DND-41 (cell line): ENCODE measurements around the gene POLRMT.

ENCODE experiments used
- CTCF ChIP-seq: IDR thresholded peaks from 2 replicates; pipeline ENCODE4 v1.5.1; 2012; ENCODE audit warnings: borderline replicate concordance, low read length, moderate library complexity, mild to moderate bottlenecking; ENCODE audit not compliant: poor library complexity, severe bottlenecking; ENCODE audit errors: extremely low read depth
- EZH2 ChIP-seq: IDR thresholded peaks from 3 replicates; pipeline ENCODE4 v1.6.1; 2012; ENCODE audit warnings: borderline replicate concordance, low read depth, mild to moderate bottlenecking, moderate library complexity, low read length, inconsistent platforms; ENCODE audit not compliant: severe bottlenecking

GRCh38 chr19:670609-671075 lies 37.3 kb upstream of the POLRMT start:
- TF ChIP-seq CTCF = peak; percentile 17
- TF ChIP-seq EZH2 = no peak
